Trophoblast cell (in vitro differentiated cells and primary cell): ENCODE data around the gene DMXL1.
"Not testable (repeated sequence)": the region's sequence is repeated elsewhere in the genome, so short reads cannot be mapped to it uniquely, and the experiment has no call there.

Source experiments
- DNase-seq, 2 donors: peaks; one replicate each; pipeline ENCODE4 v3.0.0-alpha.2; 2016
- H2AFZ ChIP-seq: 2 replicates; pipeline ENCODE4 v1.6.1; 2013; ENCODE audit warnings: low read length, moderate library complexity, mild to moderate bottlenecking; ENCODE audit not compliant: insufficient read depth, poor library complexity
- H2AK5ac ChIP-seq: 2 replicates; pipeline ENCODE4 v1.6.1; 2013; ENCODE audit warnings: mild to moderate bottlenecking, low read length
- H2BK120ac ChIP-seq: 2 replicates; pipeline ENCODE4 v1.6.1; 2013; ENCODE audit warnings: low read length, mild to moderate bottlenecking, moderate library complexity; ENCODE audit not compliant: insufficient read depth, poor library complexity
- H2BK12ac ChIP-seq: 2 replicates; pipeline ENCODE4 v1.6.1; 2013; ENCODE audit warnings: mild to moderate bottlenecking, low read length, moderate library complexity
- H2BK5ac ChIP-seq: 2 replicates; pipeline ENCODE4 v1.6.1; 2013; ENCODE audit warnings: low read length, low read depth, moderate library complexity, mild to moderate bottlenecking; ENCODE audit not compliant: poor library complexity
- H3K14ac ChIP-seq: 2 replicates; pipeline ENCODE4 v1.6.1; 2013; ENCODE audit warnings: mild to moderate bottlenecking, low read length
- H3K18ac ChIP-seq: 2 replicates; pipeline ENCODE4 v1.6.1; 2013; ENCODE audit warnings: mild to moderate bottlenecking, low read length
- H3K23ac ChIP-seq: 2 replicates; pipeline ENCODE4 v1.6.1; 2013; ENCODE audit warnings: low read length
- H3K27ac ChIP-seq: 2 replicates; pipeline ENCODE4 v1.5.1; 2013; ENCODE audit warnings: low read depth, mild to moderate bottlenecking, inconsistent platforms, low read length, moderate library complexity
- H3K27me3 ChIP-seq: 2 replicates; pipeline ENCODE4 v1.6.1; 2013; ENCODE audit warnings: inconsistent platforms, mild to moderate bottlenecking, low read length, moderate library complexity; ENCODE audit not compliant: insufficient read depth
- H3K36me3 ChIP-seq, 2 experiments: 1 replicate in 1 of 2; 2 replicates in 1 of 2; pipeline ENCODE4 v1.6.1; 2013; ENCODE audit warnings: low read length in 2 of 2, mild to moderate bottlenecking in 2 of 2, moderate library complexity in 1 of 2; ENCODE audit not compliant: insufficient read depth in 2 of 2, control insufficient read depth in 1 of 2
- H3K4ac ChIP-seq: 2 replicates; pipeline ENCODE4 v1.6.1; 2013; ENCODE audit warnings: low read depth, mild to moderate bottlenecking, low read length, moderate library complexity
- H3K4me1 ChIP-seq, 2 experiments: 1 replicate in 1 of 2; 2 replicates in 1 of 2; pipeline ENCODE4 v1.6.1; 2013; ENCODE audit warnings: low read length in 2 of 2, mild to moderate bottlenecking in 2 of 2, moderate library complexity in 1 of 2; ENCODE audit not compliant: insufficient read depth in 2 of 2, control insufficient read depth in 1 of 2
- H3K4me2 ChIP-seq: 2 replicates; pipeline ENCODE4 v1.6.1; 2013; ENCODE audit warnings: inconsistent platforms, mild to moderate bottlenecking, low read length, moderate library complexity
- H3K4me3 ChIP-seq: 2 replicates; pipeline ENCODE4 v1.5.1; 2013; ENCODE audit warnings: mild to moderate bottlenecking, low read depth, low read length, inconsistent platforms
- H3K79me1 ChIP-seq: one replicate; pipeline ENCODE4 v1.6.1; 2013; ENCODE audit warnings: low read length
- H3K79me2 ChIP-seq: 2 replicates; pipeline ENCODE4 v1.6.1; 2013; ENCODE audit warnings: low read length, mild to moderate bottlenecking; ENCODE audit not compliant: control insufficient read depth, insufficient read depth, poor library complexity
- H3K9ac ChIP-seq: 2 replicates; pipeline ENCODE4 v1.6.1; 2013; ENCODE audit warnings: mild to moderate bottlenecking, low read length
- H3K9me3 ChIP-seq: 2 replicates; pipeline ENCODE4 v1.6.1; 2013; ENCODE audit warnings: low read depth, mild to moderate bottlenecking, control low read depth, inconsistent platforms, low read length; ENCODE audit not compliant: insufficient read depth
- H4K12ac ChIP-seq: 2 replicates; pipeline ENCODE4 v1.6.1; 2013; ENCODE audit warnings: low read depth, mild to moderate bottlenecking, low read length, moderate library complexity
- H4K8ac ChIP-seq: 2 replicates; pipeline ENCODE4 v1.6.1; 2013; ENCODE audit warnings: low read depth, mild to moderate bottlenecking, low read length, moderate library complexity
- H4K91ac ChIP-seq: one replicate; pipeline ENCODE4 v1.6.1; 2013; ENCODE audit warnings: low read depth, mild to moderate bottlenecking, low read length, moderate library complexity
- WGBS: extraction: QIAGEN DNeasy Blood & Tissue Kit; methylation state at CpG from one replicate; pipeline ENCODE4 v1.1.7; 2013; ENCODE audit warnings: missing lambda C conversion rate; ENCODE audit not compliant: insufficient read length, insufficient coverage; ENCODE audit errors: extremely low coverage; 5-methylcytosine and 5-hydroxymethylcytosine counted together

DMXL1 gene

GRCh38 chr5:119185512-119185911 is 114.6 kb downstream of the DMXL1 start:
- no CpG with 5 or more reads among the region's 2 CpGs for WGBS
- H4K12ac ChIP-seq, H3K23ac ChIP-seq: not testable (repeated sequence)

GRCh38 chr5:119187776-119188529 is 117.1 kb downstream of the DMXL1 start:
- WGBS: no CpG with 5 or more reads among the region's 7 CpGs

More at GRCh38 chr5:119185512-119185911, 114.6 kb downstream of the DMXL1 start:
- H3K4me1 ChIP-seq, H3K4ac ChIP-seq, H3K27me3 ChIP-seq, H3K27ac ChIP-seq, DNase-seq, H4K91ac ChIP-seq, H3K18ac ChIP-seq, H3K79me2 ChIP-seq, H3K14ac ChIP-seq, H2BK5ac ChIP-seq, H3K4me3 ChIP-seq, H4K8ac ChIP-seq, H2AK5ac ChIP-seq, H2BK120ac ChIP-seq, H3K4me2 ChIP-seq, H3K9me3 ChIP-seq, H2AFZ ChIP-seq, H2BK12ac ChIP-seq, H3K36me3 ChIP-seq, H3K79me1 ChIP-seq, H3K9ac ChIP-seq: not testable (repeated sequence)

GRCh38 chr5:119190470-119191095 is 119.7 kb downstream of the DMXL1 start:
- no peak for DNase-seq
- no peak overlapping the region for H4K91ac ChIP-seq
- no peaks in the 10 kb centered on the region for H3K36me3 ChIP-seq
- no peaks in the 10 kb centered on the region for H3K9me3 ChIP-seq
- no peaks in the 10 kb centered on the region for H3K27me3 ChIP-seq
- H3K4me3 ChIP-seq: no peak overlapping the region
- H3K79me1 ChIP-seq: no peaks in the 10 kb centered on the region
- H2BK5ac ChIP-seq: no peak overlapping the region
- H2BK12ac ChIP-seq: no peak overlapping the region
- H3K4me1 ChIP-seq: no peaks in the 10 kb centered on the region
- no peaks in the 10 kb centered on the region for H3K79me2 ChIP-seq
- H3K4me2 ChIP-seq: no peak overlapping the region
- no peak overlapping the region for H2AFZ ChIP-seq
- H3K9ac ChIP-seq: no peak overlapping the region
- H2BK120ac ChIP-seq: no peak overlapping the region
- no peak overlapping the region for H3K27ac ChIP-seq
- no peak overlapping the region for H3K4ac ChIP-seq
- H2AK5ac ChIP-seq: no peak overlapping the region
- H4K8ac ChIP-seq: no peak overlapping the region
- H4K12ac ChIP-seq: no peak overlapping the region
- no peak overlapping the region for H3K14ac ChIP-seq
- no peak overlapping the region for H3K23ac ChIP-seq
- H3K18ac ChIP-seq: no peak overlapping the region
- WGBS: no CpG with 5 or more reads among the region's 1 CpG

More at GRCh38 chr5:119187776-119188529, 117.1 kb downstream of the DMXL1 start:
- Histone ChIP-seq H3K4me2 (no peak overlapping the region), H3K79me2 (no peaks in the 10 kb centered on the region), H3K23ac (no peak overlapping the region), H3K27ac (no peak overlapping the region), H4K12ac (no peak overlapping the region), H3K14ac (no peak overlapping the region), H2BK12ac (no peak overlapping the region), H3K4me1 (no peaks in the 10 kb centered on the region), H3K18ac (no peak overlapping the region), H3K36me3 (no peaks in the 10 kb centered on the region), H3K9ac (no peak overlapping the region), H2BK5ac (no peak overlapping the region), H4K8ac (no peak overlapping the region), H2BK120ac (no peak overlapping the region), H2AK5ac (no peak overlapping the region), H3K4ac (no peak overlapping the region), H4K91ac (no peak overlapping the region), H3K27me3 (no peaks in the 10 kb centered on the region), H3K79me1 (no peaks in the 10 kb centered on the region), H3K9me3 (no peaks in the 10 kb centered on the region), H2AFZ (no peak overlapping the region), H3K4me3 (no peak overlapping the region)
- no peak for DNase-seq

- Histone ChIP-seq H2AFZ (no peak overlapping the region), H4K12ac (no peak overlapping the region), H3K9ac (no peak overlapping the region), H3K36me3 (no peaks in the 10 kb centered on the region), H3K4me2 (no peak overlapping the region), H2BK120ac (no peak overlapping the region), H3K4me3 (no peak overlapping the region), H3K4me1 (no peaks in the 10 kb centered on the region), H4K91ac (no peak overlapping the region), H3K9me3 (no peaks in the 10 kb centered on the region), H3K79me1 (no peaks in the 10 kb centered on the region), H4K8ac (no peak overlapping the region), H2BK12ac (no peak overlapping the region), H2BK5ac (no peak overlapping the region), H3K14ac (no peak overlapping the region), H3K27me3 (no peaks in the 10 kb centered on the region), H3K79me2 (no peaks in the 10 kb centered on the region), H3K23ac (no peak overlapping the region), H2AK5ac (no peak overlapping the region), H3K4ac (no peak overlapping the region), H3K18ac (no peak overlapping the region), H3K27ac (no peak overlapping the region)
- no CpG with 5 or more reads among the region's 1 CpG for WGBS
- DNase-seq: no peak
Measured at GRCh38 chr5:119191944-119192343, 121.1 kb downstream of the DMXL1 start.
